ENCODE results near the gene MILR1.

MILR1 gene

DNA sequence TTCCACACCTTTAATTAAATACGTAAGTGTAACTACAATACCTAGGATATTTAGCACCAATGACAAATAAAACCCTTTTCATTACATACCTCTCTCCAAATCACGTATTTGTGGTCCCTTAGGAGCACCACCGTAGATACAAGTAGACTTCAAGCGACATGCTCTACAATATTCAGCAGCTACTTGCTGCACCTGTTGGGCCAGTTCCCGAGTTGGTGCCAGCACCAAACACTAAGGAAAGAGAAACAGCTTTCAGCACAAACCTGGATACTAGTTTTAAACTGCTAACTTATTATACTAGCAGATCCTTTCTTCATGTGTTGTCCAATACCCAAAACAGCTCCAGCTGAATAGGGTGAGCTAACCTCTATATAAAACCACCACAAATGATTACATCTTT is 54.4 kb downstream of the MILR1 start:
- DNase-seq (ENCODE audit: low spot score): no peak

DNA sequence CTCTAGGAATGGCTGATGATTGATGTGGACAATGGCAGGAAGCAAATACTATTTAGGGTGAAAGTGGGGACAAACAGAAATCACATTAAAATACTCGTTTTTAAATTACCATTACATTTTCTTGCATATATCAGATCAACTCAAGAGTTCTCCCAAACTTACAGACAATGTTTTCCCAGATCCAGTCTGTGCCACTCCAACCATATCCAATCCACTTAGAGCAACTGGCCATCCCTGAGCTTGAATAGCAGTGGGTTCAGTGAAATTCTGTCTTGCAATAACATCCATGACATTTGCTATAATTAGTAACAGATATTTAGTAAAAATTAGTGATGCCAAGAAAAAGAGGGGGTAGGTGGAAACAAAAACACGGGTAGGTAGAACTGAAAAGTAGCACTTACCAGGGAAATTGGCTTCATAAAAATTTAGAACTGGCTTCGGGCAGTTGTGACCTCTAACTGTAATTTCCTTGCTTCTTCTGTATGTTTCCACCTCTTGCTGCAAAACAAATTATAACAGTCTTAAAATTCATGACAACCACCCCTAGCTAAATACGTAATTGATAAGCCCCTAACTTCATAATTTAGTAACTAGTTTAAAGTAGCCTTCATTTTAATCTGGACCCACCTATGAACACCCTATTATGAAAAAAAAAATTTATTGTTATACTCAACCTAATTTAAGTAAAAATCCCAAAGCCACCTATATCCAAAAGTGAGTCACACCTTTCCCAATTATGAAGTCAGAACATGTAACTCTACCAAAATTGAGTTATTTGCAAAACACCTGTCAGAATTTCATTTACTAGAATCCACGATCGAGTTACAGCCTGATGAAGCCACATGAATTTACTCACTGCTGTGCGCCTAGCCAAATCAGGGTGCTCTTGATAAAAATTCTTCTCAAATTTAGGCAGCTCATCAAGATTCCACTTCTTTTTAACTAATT is 55.2 kb downstream of the MILR1 start:
- DNase-seq (ENCODE audit: low spot score): no peak

DNA sequence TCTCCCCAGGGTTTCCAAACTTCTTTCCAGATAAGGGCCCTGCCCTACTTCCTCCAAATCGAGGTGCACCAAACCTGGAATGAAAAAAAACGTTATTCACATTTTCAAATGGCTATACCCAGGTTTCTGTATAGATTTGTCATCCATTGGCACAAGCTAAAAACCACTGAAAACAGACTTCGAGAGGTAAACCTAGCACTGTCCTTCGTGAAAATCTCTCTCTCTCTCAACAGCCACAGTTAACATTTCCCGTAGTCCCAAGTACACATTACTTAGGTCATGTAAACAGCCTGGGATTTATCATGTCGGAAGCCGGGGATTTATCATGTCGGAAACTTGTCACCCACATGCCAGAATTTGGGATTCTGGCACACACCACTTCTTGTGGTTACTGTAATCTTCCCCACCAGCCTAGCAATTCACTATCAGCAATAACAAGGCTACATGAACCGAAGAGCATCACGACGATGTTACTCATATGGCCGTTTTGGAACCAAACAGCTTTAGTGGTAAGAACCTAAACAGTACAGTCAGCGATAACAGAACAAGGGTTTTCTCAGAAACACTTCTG is 55.9 kb downstream of the MILR1 start:
- no peak for DNase-seq (ENCODE audit: low spot score)

DNA sequence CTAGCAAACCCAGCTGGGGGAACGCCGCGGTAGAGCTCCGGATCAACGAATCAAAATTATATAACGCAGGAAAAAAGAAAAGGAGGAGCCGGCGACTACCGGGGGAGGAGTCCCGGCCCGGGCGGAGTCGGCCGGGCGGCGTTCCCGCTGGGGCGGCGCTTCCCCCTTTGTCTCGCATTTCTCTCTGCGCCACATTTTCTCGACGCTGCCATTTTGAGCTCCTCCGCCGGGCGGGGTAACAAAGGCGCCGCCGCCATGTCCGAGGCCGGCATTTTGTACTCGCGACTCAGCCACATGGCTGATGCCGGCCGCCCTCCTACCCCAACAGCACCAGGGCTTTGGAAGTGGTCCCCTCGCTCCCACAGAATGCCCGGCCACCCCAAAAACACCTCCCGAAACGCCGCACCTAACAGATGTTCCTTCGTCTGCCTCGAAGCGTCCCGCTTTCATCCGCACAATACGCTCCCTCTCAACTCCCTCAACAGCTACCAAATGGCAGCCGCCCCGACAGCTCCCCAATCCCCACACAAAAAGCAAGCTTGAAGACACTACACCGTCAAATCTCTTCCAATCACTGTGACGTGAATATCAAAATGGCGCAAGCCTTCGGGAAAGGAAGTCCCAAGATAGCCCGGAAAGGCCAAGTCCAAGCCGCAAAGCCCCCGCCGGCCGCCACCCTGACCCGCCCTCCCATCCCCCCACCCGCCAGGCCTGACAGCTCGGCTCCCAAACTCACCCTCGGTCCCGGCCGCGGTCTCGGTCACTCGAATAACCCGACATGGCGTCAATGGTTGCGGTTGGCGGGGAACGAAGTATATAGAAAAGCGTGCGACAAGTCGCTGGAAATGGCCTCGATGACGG is 56.7 kb downstream of the MILR1 start:
- peak; percentile 97 for DNase-seq (ENCODE audit: low spot score)

DNA sequence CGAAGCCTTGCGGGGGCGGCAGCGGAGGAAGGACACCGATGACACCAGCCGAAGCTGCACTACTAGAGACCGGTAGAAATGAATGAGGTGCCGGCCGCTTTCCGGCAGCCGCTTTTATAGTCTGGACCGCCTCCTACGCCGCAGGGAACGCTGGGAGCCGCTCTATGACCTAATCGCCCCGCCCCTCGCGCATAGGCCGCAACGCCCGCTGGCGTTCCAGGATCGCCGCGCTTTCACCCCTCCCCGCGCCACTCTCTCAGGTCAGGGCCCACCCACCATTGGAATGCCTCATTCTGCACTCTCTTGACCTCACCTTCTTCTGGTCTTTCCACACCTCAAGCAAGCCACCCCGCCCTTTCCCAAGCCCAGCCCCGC is 57.3 kb downstream of the MILR1 start, which contains the start of gene DDX5:
Gene DDX5 (minus strand): TSS at position 89 of the 375 bp plus-strand sequence. CDS start 170 bp downstream, outside the sequence.
- peak; percentile 99 for DNase-seq (ENCODE audit: low spot score)

DNA sequence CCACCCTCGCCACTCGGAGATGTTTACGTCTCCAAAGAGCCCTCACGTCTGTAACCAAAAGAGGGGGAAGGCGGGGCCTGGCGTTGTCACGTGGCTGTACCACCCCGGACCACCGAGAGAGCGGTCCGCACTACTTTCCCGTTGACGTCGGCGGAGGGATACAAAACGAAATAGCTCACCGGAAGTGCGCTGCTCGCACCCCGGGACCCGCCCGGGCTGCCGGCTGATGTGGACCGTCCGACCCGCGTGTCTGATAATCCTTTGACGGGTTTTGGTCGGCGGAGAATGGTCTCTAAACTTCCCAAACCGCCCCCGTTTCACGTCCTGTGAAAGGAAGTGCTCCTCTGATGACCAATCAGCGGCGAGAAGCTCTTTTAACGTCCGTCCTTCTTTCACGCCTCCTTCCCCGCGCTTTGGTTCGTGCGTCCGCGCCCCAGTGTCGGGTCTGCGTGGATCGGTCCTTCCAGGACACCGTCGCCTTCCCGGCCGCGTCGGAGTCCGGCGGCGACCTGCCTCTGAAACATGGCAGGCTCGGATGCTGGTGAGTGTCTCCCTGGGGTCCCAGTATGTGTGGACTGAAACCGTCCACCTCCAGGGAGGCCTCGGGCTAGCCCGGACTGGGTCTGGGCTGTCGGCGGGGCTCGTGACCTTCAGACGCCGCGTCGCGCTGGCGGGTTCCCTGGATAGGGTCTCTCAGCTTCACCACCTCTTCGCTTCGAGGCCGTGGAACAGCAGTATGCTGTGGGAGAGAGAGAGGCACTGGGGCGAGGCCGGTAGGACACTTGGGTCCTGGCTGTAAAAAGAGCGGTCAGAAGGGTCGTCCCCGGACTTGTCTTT is 57.9 kb downstream of the MILR1 start, which contains the start of gene CEP95:
Gene CEP95 (plus strand): TSS at position 402 of the 837 bp plus-strand sequence. CDS start 121 bp downstream, at position 523.
- DNase-seq (ENCODE audit: low spot score): peak; percentile 95

DNA sequence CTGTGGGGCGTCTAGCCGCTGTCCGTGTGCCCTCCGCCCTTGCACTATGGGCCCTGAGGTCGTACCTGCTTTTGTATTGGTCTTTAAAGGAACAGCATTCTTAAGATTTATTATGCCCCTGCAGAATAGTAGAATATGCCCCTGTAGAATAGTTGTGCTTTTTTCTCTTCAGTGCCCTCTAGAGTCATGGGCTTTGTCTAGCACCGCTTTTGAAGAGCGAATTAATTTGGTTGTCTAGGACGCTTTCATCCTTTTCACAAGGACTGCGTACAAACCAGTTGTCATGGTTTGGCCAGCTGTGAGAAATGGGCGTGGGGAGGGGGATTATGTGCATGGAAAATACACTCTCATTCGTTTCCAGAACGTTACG is 58.5 kb downstream of the MILR1 start:
- peak; percentile 72 for DNase-seq (ENCODE audit: low spot score)

DNA sequence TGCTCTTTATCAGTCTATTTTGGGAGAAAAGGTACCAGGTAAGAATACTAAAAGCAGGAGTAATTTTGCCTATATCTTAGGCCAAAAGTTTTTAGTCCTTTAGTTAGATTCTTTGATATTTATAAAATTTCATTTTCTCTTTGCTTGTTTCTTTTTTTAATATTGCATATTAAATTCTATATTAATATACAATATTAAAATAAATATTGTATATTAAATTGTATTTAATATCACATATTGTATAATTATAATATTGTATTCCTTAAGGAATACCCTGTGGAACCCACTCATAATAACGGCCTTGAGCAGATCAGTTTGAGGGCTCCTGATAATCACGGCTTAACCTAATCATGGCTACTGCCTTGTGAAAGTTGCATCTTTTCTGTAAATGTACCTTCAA is 59.8 kb downstream of the MILR1 start:
- no peak for DNase-seq (ENCODE audit: low spot score)

DNA sequence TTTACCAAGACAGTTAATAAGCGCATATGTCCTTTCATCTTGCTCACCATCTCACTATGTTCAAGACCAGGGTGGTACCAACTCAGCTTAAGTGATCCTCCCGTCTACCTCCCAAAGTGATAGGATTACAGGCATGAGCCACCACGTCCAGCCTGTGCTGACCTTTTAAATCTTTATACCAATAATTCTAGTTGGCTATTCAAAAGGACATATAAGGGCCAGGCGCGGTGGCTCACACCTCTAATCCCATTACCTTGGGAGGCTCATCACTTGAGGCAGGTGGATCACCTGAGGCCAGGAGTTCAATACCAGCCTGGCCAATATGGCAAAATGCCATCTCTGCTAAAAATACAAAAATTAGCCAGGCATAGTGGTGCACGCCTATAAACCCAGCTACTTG is 60.3 kb downstream of the MILR1 start:
- DNase-seq (ENCODE audit: low spot score): no peak

DNA sequence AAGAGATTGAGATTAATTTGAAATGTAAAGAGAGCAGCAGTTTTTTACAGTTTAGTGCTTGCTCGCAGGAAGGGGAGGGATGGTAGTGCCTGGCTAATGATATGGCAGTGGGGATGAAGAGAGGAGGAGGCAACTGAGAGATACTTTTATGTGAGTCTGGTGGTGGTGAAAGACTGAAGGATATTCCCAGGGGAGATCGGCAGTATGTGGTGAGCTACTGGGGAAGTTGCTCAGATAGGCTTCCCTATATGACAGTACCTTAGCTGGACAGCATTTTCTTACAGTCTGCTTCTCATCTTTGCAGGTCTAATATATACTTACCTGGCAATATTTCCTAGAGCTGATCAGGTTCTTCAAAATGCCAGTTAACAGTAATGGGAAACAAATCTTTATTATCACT is 66.5 kb downstream of the MILR1 start:
- no peak for DNase-seq (ENCODE audit: low spot score)

DNA sequence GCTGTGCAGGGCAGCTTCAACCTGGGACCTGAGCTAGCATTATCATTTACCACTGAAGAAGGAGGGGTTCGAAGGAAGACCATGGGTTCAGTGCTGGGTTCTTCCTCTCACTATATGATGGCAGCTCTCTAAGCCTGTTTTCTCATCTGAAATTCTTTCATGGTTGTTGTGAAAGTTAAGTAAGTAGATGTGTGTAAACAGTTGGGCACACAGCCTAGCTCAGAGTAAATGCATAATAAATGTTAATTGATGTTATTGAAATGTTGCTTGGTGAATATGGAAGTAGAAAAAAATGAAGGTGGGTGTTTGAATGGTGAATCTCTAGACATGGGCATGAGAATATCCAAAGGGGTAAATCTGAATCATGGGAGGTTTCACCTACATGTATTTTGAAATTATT is 66.9 kb downstream of the MILR1 start:
- DNase-seq (ENCODE audit: low spot score): no peak
